ENCODE results near the gene ZNF467. TPM values are rescaled to one million over a fixed set of nuclear protein-coding genes. Genes with fewer than 3 reads are reported as not detected.

Gene ZNF467
- total and polyA plus RNA-seq, 3 donors from 2014 or later = 2.4 to 3.3 (median 2.9) TPM

DNA sequence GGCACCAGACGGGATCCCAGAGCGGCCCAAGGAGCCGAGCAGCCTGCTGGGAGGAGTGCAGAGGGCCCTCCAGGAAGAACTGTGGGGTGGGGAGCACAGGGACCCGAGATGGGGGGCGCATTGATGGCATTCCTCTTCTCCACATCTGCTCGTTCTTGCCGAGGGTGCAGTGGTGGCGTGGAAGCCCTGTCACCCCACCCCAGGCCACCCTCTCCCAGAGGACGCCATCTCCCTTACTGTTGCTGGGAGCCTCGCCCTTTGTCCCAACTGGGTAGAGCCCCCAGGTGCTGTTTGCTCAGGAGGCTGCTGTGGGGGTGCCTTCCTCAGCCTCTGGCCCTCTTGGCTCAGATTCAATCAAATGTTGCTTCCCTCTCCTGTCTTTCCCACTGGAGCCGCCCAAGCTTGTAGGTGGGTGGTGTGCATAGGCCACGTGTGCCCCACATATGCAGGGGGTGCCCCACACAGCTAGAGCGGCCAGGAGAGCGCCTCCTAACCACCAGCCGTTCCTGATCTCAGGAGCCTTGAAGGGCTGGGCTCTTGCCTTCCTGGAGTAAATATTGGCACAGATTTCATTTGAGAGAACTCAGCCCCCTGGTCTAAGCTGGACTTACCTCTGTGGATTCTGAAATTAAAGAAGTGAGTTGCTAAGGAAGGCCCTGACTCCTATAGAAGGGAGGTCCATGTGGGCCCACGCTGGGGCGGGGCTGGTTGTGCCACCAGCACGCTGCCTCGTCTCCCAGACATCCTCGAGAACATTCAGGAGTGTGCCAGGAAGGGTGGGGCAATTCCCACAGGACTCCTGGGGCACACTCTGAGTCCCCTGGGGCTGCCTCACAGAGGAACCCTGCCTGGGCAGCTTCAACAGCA, 39.2 kb downstream of the ZNF467 start:
- intact Hi-C loops (cut with DNase I; ENCODE audit: low total_unique reads) = no loop called here
- no peaks in the 10 kb centered on the region for H3K4me1 ChIP-seq
- 84 to 85% methylated on average over 16 to 20 of the region's 20 CpGs for WGBS, 2 donors
- no peaks in the 10 kb centered on the region for H3K27me3 ChIP-seq
- TF ChIP-seq, protein P1, sequence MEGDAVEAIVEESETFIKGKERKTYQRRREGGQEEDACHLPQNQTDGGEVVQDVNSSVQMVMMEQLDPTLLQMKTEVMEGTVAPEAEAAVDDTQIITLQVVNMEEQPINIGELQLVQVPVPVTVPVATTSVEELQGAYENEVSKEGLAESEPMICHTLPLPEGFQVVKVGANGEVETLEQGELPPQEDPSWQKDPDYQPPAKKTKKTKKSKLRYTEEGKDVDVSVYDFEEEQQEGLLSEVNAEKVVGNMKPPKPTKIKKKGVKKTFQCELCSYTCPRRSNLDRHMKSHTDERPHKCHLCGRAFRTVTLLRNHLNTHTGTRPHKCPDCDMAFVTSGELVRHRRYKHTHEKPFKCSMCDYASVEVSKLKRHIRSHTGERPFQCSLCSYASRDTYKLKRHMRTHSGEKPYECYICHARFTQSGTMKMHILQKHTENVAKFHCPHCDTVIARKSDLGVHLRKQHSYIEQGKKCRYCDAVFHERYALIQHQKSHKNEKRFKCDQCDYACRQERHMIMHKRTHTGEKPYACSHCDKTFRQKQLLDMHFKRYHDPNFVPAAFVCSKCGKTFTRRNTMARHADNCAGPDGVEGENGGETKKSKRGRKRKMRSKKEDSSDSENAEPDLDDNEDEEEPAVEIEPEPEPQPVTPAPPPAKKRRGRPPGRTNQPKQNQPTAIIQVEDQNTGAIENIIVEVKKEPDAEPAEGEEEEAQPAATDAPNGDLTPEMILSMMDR (IDR thresholded peaks at IDR 0.05) = no peak
- TF ChIP-seq POLR2A (IDR thresholded peaks at IDR 0.05) = no peak
- no peak for DNase-seq
- no peaks in the 10 kb centered on the region for H3K9me3 ChIP-seq
- no peaks in the 10 kb centered on the region for H3K36me3 ChIP-seq (ENCODE audit: low read depth, missing control alignments)
- H3K27ac ChIP-seq = no peak overlapping the region
- H3K4me3 ChIP-seq = no peak overlapping the region

DNA sequence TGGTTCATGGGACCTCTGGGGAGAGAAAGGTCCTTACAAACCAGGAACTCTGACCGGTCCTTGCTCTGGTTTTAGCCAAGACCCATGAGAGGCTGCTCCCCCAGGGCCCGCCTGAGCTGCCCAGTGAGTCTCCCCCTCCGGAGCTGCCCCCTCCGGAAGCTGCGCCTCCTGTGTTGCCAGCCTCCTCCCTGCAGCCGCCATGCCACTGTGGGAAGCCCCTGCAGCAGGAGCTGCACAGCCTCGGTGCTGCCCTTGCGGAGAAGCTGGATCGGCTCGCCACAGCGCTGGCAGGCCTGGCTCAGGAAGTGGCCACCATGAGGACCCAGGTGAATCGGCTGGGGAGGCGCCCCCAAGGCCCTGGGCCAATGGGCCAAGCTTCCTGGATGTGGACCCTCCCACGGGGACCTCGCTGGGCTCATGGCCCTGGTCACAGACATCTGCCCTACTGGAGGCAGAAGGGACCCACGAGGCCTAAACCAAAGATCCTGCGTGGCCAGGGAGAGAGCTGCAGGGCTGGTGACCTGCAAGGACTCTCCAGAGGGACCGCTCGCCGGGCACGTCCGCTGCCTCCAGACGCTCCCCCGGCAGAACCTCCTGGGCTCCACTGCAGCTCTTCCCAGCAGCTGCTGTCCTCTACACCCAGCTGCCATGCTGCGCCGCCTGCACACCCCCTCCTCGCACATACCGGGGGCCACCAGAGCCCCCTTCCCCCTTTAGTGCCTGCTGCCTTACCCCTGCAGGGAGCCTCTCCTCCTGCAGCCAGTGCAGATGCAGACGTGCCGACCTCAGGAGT, 40.1 kb downstream of the ZNF467 start:
- Histone ChIP-seq H3K27ac (no peak overlapping the region), H3K9me3 (no peaks in the 10 kb centered on the region), H3K4me1 (no peaks in the 10 kb centered on the region), H3K4me3 (no peak overlapping the region), H3K27me3 (no peaks in the 10 kb centered on the region), H3K36me3 (ENCODE audit: low read depth, missing control alignments) (no peaks in the 10 kb centered on the region)
- TF ChIP-seq, protein P1 (IDR thresholded peaks at IDR 0.05) = no peak
- TF ChIP-seq POLR2A (IDR thresholded peaks at IDR 0.05) = no peak
- DNase-seq = no peak
- WGBS, 2 donors = 91 to 93% methylated on average over 12 to 27 of the region's 30 CpGs
- intact Hi-C loops (cut with DNase I; ENCODE audit: low total_unique reads) = no loop called here

DNA sequence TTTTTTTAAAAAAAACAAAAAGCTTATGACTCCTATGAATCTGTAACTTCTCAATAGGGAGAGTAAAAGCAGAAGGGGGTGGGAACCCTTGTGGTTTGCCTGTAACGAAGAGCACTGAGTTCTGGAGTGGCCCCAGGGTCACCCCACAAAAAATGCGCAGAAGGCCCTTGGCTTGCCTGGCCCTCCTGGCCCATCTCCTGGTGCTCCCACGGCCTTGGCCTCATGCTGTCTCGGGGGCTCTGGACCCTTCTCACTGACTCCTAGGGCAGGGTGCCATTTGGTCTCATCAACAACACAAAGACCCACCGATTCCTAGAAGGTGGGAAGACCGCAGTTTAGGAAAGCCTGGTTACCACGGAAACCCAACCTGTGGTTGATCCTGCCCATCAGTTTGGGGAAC, 40.8 kb downstream of the ZNF467 start:
- Histone ChIP-seq H3K27me3 (no peaks in the 10 kb centered on the region), H3K27ac (no peak overlapping the region), H3K9me3 (no peaks in the 10 kb centered on the region), H3K36me3 (ENCODE audit: low read depth, missing control alignments) (no peaks in the 10 kb centered on the region), H3K4me1 (no peaks in the 10 kb centered on the region), H3K4me3 (no peak overlapping the region)
- TF ChIP-seq, protein P1 (IDR thresholded peaks at IDR 0.05) = no peak
- TF ChIP-seq POLR2A (IDR thresholded peaks at IDR 0.05) = no peak
- no peak for DNase-seq
- WGBS, 2 donors = 69 to 83% methylated on average over 6 to 7 of the region's 7 CpGs
- intact Hi-C loops (cut with DNase I; ENCODE audit: low total_unique reads) = no loop called here

DNA sequence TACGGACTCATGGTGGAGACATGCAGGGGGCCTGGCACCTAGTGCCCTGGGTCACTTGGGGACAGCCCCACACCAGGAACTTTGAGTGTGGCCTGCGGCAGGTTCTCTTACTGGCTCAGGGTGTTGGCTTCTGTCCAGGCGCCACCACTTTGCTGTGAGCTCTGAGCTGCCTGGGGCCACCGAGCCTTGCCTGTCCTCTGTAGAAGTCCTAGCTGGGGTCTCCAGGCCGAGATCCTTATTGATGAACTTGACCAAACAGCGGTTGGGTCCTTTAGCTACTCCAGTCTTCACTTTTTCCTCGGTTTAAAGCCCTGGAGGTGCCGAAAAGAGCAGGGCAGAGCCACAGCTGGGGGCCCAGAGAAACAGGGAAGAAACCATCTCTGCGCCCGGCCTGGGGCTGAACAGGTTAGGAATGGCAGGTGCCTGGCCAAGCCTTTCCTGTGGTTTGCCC, 41.3 kb downstream of the ZNF467 start:
- no peak overlapping the region for H3K4me3 ChIP-seq
- WGBS, 2 donors = 86 to 96% methylated on average over 8 to 10 of the region's 10 CpGs
- H3K27ac ChIP-seq = no peak overlapping the region
- H3K27me3 ChIP-seq = no peaks in the 10 kb centered on the region
- intact Hi-C loops (cut with DNase I; ENCODE audit: low total_unique reads) = no loop called here
- TF ChIP-seq, protein P1 (IDR thresholded peaks at IDR 0.05) = no peak
- no peak for TF ChIP-seq POLR2A (IDR thresholded peaks at IDR 0.05)
- DNase-seq = no peak
- H3K9me3 ChIP-seq = no peaks in the 10 kb centered on the region
- H3K4me1 ChIP-seq = no peaks in the 10 kb centered on the region
- H3K36me3 ChIP-seq (ENCODE audit: low read depth, missing control alignments) = no peaks in the 10 kb centered on the region

All from testis (tissue), 3 donors.